CD4-positive, alpha-beta T cell treated with Interferon gamma for 1 hour (primary cell): ENCODE data around the gene ECPAS.
"Not testable (repeated sequence)": the region's sequence is repeated elsewhere in the genome, so short reads cannot be mapped to it uniquely, and the experiment has no call there.

Source experiments
- DNase-seq: peaks from one replicate; pipeline ENCODE4 v3.0.0-alpha.2; 2020

The ECPAS gene

GRCh38 chr9:111467778-111468367, 16.3 kb downstream of the ECPAS start:
- no peak for DNase-seq

GRCh38 chr9:111463048-111463447, 21.1 kb downstream of the ECPAS start:
- no peak for DNase-seq

- no peak for DNase-seq
These were observed 25.8 kb downstream of the ECPAS start for GRCh38 chr9:111458139-111459009.

GRCh38 chr9:111456529-111456928, 27.7 kb downstream of the ECPAS start:
- DNase-seq = no peak

GRCh38 chr9:111455638-111456037, 28.5 kb downstream of the ECPAS start:
- DNase-seq = no peak

GRCh38 chr9:111454751-111455150, 29.4 kb downstream of the ECPAS start:
- no peak for DNase-seq

- no peak for DNase-seq
These were observed 32.6 kb downstream of the ECPAS start for GRCh38 chr9:111451570-111451969.

- DNase-seq = no peak
These were observed 34.1 kb downstream of the ECPAS start for GRCh38 chr9:111450124-111450523.

GRCh38 chr9:111449705-111450104, 34.5 kb downstream of the ECPAS start:
- no peak for DNase-seq

- not testable (repeated sequence) for DNase-seq
These were observed 38.4 kb downstream of the ECPAS start for GRCh38 chr9:111445799-111446198.

GRCh38 chr9:111443454-111443853, 40.7 kb downstream of the ECPAS start:
- DNase-seq = no peak

GRCh38 chr9:111442360-111443027, 41.7 kb downstream of the ECPAS start:
- DNase-seq = no peak

GRCh38 chr9:111440226-111440625, 44.0 kb downstream of the ECPAS start:
- DNase-seq = no peak

GRCh38 chr9:111438541-111439235, 45.5 kb downstream of the ECPAS start:
- DNase-seq = no peak

GRCh38 chr9:111436571-111436970, 47.6 kb downstream of the ECPAS start:
- no peak for DNase-seq

GRCh38 chr9:111433082-111433481, 51.1 kb downstream of the ECPAS start:
- DNase-seq = no peak

- no peak for DNase-seq
These were observed 52.5 kb downstream of the ECPAS start for GRCh38 chr9:111431684-111432083.

- DNase-seq = no peak
These were observed 55.0 kb downstream of the ECPAS start for GRCh38 chr9:111429175-111429574.

GRCh38 chr9:111427186-111427585, 57.0 kb downstream of the ECPAS start:
- DNase-seq = no peak

- no peak for DNase-seq
These were observed 60.8 kb downstream of the ECPAS start for GRCh38 chr9:111423389-111423788.

- no peak for DNase-seq
These were observed 69.8 kb downstream of the ECPAS start for GRCh38 chr9:111414406-111414805.

GRCh38 chr9:111413996-111414395, 70.2 kb downstream of the ECPAS start:
- no peak for DNase-seq

- no peak for DNase-seq
These were observed 71.9 kb downstream of the ECPAS start for GRCh38 chr9:111412280-111412679.
